ENCODE results near the gene ANKRD39. TPM values are rescaled to one million over a fixed set of nuclear protein-coding genes. Genes with fewer than 3 reads are reported as not detected.
A peak's percentile ranks its signal among the peaks of the same experiment; 100 is the strongest.

Gene ANKRD39
- total RNA-seq, 1 donor from 2014 or later = 8.0 TPM

DNA sequence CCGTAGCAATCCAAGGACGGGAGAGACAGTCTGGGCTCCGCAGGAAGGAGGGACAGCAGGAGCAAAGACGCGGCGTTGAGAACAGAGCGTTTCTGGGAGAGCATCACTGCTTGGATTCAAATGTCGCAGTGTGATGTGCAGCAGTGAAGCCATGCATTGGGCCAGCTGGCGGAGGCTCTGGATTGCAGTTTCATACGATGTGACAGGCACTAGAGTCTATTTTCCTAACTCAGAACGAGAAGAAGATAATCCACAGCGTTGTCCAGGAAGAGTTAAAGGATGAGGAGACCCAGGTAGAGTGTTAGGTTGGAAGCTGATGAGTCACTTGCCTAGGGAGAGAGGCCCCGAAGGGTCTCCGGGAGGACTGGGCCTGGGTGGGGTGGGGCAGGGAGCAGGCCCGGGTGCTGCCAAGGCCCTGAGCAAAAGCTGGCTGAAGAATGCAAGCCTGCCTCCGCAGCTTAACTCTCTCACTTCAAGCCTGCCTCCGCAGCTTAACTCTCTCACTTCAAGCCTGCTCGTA, 29.7 kb upstream of the ANKRD39 start:
- peak; percentile 29 for DNase-seq

DNA sequence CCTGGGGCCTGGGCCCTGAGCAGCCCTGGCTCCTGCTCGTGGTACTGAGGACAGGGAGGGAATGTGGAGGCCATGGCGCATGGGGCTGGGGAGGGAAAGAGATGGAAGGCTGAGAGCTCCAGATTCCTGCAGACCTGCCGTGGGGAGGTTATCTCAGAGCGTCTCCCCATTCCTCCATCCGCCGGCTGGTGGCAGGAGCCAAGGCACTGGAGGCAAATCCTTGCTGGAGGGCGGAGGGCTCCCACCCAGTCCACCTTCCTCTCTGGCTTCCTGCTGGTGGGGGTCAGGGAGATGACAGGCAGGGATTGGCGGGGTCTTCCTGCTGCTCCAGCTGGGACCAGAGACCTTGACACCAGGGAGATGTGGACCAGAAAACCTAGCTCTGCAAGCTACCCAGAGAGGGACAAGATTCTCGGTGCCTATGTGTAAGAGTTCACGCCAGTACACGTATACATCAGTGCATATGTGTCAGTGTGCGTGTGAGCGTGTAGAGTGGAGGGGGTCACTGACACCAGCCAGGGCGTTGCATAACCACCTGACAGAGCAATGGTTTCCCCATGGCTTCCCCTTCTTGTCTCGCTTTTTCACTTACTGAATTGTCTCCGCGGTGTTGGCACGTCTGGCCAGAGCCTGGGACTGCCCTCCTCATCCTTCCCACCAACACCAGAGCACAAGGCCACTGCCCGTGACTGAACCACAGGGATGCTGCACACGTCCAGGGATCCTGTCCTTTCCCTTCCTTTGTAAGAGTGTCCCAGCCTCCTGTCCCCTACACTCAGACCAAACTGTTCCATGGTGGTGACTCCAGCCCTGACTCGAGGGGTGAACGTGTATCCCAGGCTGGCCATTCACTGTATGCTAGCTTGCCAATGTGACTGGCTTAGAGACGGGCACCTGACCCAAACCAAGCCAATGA, 27.9 kb upstream of the ANKRD39 start:
- DNase-seq = no peak

DNA sequence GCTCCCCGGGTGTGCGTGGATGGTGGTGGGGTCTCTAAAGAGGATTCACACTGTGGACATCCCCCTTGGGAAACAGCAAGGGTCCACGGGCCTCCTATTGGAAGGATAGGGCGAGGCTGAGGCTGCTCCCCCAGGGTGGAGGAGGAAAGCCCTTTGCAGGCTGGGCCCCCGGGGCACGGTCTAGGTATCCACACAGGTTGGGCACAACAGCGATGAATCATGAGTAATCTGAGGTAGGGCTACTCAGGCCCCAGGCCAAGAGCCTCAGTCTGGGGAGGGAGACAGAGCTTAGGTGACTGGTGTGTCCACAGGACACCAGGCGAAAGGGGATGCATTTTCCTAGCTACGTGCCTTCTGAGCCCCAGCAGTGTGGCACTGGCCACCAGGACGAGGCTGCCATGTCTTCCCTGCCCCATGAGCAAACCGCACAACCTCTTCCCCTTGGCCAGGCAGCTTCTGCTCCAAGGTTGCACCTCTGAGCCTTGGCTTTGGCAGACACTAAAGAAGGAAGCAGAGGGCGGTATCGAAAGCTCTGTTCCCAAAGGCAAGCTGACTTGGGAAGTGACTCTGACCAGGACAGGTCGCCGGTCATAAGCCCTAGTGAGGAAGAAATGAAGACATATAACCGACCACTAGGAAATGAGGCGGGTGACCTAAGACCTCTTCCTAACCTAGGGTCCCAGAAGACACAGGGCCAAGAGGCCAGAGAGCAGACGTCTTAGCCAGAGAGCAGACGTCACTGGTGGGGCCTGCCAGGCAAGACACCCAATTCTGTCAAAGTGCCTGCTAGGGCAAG, 26.7 kb upstream of the ANKRD39 start:
- DNase-seq = no peak

DNA sequence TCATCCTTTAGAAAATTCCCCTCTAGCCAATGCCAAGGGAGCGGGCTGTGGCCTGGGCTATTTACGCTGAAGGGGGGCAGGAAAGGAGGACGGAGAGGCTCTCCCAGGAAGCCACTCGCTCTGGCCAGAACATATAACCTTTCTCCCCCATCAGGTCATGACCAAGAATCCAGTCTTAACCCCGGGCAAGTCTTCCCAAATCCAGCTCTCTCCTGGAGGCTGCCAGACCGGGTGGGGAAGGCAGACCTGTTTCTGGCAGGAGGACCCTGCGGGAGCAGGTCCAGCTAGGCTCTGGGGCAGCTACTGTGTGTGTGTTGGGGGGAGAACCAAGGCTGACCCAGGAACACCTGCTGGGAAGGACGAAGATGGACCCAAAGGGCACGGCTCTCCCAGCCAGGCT, 25.5 kb upstream of the ANKRD39 start:
- DNase-seq = no peak

DNA sequence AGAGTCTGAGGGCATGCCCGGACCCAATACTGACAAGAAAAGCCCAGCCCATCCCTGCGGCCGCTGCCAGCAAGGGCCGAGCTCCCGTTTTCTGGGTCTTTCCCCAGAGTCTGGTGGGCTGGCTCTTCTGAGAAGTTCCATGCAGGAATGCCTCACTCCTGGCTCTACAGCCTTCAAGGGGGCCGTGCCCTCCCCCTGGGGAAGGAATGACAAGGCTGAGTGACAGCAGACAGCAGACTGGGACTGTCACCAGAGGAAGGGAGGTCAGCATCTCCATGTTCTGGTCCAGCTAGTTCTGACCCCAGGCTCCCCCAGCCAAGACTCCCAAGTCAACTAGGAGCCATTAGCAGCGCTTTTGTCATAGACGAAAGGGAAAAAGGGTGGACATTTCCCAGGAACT, 25.1 kb upstream of the ANKRD39 start:
- DNase-seq = no peak

DNA sequence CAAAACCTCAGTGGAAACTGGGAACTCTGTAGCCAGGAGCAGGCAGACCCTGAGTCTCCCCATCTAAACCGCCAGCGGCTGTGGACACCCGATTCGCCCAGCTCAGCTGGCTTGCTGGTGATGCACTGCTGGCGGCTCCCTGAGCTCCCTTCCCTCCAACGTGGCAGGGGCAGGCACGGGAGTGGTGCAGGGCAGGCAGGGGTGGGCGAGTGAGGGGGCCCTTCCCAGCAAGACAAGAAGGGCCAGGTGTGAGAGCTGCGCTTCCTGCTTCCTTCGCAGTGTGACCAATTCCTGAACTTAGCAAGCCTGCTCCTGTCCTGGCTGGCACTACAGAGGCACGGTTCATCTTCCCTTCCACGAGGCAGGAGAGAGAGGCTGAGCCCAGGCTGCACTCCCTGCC, 24.4 kb upstream of the ANKRD39 start:
- no peak for DNase-seq

DNA sequence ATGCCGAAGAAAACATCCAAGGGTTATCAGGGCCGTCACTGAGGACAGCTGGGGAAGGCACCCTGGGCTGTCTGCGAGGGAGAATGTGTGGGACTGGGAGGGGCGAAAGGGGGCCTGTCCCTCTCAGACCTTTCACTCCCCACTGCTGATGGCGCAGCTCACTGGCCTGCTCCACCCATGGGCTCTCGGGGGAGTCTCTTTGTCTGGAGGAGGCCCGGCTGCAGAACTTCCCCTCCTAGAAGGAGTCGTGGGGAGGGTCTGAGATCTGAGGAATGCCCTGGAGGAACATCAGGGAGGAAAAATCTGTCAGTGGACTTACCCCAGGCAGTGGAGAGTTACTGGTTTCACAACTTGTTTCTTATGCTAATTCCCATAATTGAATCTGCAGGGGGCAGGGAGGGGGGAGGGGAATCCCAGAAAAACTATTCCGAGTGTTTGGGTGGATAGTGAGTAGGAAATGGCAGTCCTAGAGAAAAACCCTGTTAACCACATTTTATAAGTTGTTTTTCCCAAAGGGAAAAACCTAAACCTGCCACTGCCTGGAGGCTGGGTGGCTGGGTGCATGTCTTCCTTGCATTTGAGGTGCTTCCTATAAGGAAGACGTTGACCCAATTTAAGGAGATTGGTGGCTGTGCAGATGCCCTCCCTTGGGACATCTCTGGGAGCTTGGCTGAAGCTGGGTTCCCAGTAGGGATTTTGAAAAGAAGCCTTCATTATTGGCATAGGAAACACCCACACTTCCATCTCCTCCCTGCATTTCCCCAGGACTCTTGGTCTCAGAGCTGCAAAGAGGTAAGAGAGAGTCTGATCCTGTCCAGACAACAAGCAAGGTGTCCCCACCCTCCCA, 23.8 kb upstream of the ANKRD39 start:
- DNase-seq = no peak

DNA sequence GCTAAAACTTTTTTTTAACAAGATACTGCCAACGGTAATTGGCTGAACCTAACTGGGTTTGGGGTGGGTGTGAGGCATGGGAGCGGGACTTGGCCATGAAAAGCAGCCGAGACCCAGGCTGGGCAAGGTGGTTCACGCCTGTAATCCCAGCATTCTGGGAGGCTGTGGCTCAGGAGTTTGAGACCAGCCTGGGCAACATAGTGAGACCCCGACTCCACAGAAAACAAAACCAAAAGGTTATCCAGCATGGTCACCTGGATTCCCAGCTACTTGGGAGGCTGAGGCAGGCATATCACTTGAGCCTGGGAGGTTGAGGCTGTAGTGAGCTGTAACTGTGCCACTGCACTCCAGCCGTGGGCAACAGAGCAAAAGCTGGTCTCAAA, 23.1 kb upstream of the ANKRD39 start:
- DNase-seq = no peak

DNA sequence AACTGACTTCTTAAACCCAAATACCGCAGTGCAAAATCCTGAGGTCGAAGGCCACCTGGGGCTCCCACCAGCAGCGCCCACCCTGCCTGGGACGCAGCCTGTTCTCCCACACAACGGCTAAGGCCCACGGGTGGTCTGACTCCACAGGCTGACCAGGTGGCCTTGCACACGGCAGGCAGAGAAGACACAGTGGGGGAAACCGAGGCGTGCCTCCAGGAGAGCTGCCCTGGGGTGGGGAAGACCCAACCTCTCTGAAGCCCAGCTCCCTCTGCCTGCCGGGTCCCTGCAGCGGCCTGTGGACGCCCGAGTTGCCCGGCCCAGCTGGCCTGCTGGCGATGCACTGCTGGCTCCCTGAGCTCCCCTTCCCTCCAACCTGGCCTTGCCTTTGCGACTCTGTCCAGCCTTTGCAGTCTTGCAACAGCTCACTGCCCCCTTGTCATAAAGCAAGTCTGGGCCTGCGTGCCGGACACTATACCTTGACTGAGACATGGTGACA, 21.8 kb upstream of the ANKRD39 start:
- no peak for DNase-seq

DNA sequence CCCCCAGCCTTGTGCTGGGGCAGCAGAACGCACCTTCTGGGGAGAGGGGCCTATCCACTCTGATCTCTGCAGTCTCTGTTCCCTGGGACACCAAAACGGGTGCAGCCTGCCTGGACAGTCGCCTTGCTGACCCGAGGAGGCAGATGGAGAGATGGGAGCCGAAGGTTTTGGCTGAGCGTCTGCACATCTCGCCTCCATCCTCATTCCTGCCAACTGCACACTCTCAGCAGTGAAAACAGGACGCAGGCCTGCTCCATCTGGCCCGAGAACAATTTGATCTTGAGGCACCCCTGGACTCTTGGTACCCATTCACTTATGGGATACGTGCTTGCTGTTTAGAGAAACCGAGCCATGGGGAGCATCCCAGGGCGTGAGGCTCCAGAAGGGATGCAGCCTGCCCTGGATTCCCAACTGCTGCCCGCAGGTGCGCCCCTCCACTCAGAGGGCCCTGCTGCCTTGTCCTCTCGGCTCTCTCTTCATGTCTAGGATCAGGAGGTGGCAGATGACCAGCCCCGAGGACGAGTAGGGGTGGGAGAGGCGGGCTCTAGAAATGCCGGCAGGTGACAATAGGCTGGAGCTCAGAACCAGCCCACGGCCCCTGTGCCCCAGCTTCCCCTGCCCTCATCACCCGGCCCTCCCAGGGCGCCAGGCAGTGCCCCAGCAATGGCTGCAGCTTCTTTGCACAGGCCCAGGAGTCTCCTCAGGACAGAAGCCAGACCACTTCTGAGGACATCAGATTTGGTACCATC, 21.2 kb upstream of the ANKRD39 start:
- no peak for DNase-seq

DNA sequence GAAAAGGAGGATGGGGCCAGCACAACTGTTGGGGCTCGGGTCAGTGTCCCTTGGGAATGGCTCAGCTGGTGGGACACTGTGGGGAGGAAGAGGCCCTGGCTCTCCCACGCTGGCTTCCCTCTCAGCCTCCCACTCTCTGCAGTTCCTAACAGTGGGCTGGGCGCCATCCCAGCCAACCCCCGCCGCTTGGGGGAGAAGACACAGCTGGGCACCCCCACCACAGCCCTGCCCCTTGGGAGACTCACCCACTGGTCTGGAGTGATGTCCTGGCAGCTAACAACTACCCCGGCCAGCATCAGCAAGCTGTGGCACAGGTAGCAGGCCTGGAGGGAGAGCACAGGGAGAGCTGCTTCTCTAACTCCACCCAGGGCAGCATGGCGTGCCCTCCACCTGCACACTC, 20.4 kb upstream of the ANKRD39 start:
- DNase-seq = no peak

DNA sequence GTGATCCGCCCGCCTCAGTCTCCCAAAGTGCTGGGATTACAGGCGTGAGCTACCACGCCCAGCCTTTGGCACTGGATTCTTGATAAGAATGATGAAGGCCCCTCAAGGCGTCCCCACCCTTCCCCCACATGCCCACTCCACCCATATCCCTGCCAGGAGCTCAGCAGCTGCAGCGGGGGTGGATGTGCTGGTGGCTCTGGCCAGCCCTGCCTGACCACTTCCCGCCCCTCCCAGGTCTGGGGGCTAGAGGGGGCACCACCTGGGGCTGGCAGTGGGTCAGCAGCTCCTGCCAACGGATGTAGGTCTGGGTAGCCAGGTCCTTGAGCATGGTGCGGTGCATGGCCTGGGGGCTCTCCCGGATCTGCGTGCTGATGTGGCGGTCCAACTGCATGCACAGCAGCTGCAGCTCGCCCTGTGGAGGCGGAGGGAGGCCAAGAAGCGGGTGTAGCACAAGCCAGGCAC, 19.8 kb upstream of the ANKRD39 start:
- DNase-seq = no peak

DNA sequence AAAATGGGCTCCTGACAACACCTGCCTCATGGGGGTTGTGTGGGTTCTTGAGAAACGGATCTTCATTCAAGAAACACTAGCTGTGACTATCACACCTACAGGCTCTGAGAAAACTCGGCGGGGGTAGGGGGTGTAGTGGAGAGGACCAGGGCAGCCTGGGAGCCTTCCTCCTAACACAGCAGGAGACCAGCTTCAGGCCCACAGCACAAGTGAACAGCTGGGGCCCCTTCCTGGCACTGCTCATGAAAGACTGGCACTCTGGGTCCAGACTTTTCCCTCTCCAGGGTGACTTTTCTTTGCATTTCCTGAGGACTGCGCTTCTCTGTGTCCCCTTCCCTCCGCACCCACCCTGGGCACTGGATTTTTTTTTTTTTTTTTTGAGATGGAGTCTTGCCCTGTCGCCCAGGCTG, 19.2 kb upstream of the ANKRD39 start:
- no peak for DNase-seq

DNA sequence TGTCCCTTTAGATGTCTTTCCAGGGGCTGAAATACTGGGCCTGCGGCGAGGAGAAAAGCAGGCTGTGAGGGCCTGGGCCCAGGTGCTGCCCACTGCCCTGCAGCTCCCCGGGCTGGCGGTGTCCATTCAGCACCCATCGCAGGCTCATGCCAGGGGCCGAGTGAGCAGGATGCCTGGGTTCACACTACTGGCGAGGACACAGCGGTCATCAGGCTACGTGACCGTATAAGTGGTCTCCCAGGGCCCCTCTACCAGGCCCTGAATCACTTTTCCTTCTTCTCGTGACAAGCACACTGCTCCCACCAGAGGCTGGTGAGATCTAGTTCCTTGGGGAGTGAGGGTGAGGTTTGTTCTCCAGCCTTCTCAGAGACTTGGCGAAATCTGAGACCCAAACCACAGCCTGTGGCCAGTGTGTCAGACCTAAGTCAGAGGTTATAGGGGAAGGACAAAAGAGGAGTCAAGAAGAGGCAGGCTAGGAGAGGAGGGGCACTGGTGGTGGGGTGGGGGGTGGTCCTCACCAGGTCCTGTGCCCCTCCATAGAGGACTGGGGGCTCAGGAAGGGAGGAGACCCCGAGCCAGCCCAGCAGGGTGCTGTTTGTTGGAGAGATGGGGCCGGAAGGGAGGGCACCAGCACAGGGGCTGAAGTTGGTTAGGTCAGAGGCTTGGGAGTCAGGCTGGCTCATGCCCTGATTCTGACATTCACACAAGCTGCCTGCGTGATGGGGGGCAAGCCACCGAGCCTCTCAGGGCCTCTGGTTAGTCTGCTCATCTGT, 18.6 kb upstream of the ANKRD39 start:
- no peak for DNase-seq

DNA sequence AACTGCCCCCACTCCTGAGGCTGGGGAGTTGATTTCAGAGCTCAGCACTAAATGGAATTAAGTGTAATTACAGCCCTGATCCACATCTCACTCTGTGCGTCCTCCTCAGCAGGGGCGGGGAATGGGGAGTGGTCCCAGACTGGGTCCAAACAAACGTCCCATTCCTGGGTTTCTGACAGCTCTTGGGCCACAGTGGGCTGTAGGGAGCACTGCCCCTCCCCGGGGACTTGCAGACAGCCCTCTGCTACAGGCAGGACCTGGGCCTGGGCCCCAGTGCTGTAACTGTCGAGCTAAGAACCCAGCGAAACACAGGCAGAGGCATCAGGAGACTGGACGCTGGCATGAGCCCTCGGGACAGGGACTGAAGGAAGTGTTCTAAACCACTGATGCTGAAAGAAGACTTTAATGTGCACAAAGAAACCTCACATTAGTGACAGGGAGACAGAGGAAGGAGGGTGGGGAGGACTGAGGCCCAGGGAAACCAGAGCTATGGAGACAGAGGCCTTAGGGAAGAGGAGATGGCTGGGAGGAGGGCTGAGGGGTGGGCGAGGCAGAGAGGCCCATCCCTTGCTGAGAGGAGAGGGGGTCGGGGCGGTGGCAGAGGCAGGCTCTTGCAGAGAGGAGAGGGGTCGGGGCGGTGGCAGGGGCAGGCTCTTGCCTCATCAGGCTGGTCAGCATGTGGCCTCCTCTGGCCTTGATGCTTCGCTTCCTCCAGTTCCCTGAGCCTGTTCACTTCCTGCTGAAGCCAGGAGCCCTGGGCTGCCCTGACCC, 17.9 kb upstream of the ANKRD39 start:
- DNase-seq = no peak

DNA sequence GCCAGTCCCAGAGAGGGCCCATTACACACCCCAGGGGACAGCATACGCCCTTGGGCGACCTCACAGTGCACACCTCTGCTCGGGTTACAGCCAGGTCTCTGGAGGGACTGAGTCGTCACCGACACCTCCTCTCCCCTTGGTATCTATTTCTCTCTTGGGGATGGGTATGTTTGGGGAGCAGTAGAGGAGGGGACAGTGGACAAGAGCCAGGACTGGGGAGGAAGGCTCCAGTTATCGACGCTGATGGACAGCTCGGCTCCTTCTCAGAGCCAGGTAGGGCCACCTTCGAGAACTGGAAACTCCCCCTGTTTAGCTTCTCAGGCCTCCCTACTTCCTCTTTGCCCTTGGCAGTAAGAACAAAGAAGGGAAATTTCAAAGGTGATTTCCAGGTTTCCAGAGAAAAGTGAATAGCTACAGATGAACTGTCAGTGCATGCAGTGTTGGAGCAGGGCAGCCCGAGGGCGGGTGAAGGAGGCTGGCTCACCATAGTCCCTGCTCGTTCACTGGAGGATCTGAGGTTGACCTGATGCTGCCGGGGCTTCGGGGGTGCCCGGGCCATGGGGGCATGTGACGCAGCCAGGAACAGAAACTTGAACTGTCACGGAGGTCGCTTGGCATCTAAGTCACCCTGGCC, 16.5 kb upstream of the ANKRD39 start:
- no peak for DNase-seq

DNA sequence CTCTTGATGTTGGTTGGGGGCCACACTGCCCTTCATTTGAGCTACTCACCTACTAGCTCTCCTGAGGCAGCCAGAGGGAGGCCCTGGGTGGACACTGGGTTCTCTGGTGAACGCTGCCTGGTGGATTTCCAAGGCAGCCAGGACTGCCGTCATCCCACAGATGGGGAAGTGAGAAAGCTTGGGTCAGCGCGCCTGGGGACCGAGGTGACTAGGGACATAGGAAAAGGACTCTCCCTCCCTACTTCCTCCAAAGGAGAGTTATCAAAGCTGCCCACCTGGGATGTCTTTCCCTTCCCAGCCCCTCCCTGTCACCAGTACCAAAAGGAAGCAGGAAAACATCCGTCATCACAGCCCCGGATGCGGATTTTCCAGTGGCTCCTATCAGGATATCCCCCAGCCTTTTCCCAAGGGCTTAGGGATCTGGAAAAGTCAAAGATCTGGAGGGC, 15.9 kb upstream of the ANKRD39 start:
- DNase-seq = no peak

DNA sequence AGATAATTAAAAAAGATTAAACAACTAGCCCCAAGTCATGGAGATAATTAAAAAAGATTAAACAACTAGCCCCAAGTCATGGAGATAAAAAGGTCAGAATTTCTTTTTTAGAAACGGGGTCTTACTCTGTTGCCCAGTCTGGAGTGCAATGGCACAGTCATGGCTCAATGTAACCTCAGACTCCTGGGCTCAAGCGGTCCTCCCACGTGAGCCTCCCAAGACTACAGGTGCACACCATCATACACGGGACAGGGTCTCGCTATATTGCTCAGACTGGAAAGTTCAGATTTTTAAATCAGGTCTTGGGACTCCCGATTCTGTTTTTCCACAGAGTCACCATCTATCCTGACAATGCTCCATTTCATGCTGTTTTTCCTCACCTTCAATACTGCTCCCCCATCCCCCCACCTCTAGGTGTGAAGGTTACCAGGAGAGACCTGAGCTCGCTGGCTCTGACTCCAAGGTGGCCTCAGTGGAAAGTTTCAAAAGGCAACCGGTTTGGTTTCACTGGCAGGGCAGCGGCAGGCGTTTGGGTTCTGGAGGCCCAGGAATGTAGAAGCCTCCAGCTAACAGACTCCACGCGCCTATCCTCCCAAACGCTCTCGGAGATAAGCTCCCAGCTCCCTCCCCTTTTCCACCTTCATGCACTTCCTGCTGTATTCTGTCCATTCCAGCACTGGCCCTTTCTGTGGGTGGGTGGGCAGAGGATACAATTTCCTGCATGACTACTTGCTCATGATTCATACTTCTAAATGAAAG, 15.0 kb upstream of the ANKRD39 start:
- DNase-seq = no peak

Data from occipital lobe (tissue), 2 donors.